Memory B cell (primary cell): ENCODE measurements around the gene TMC5.
"Not testable (repeated sequence)": the region's sequence is repeated elsewhere in the genome, so short reads cannot be mapped to it uniquely, and the experiment has no call there.

ENCODE experiments used
- ATAC-seq: fragments of 150-1000 bp; cut with Tn5 transposase; 2 replicates; pipeline ENCODE4 v1.10.0; 2021; ENCODE audit warnings: low read depth, mild to moderate bottlenecking, moderate library complexity
- DNase-seq, 2 donors: peaks; one replicate each; pipeline ENCODE4 v3.0.0; 2022; ENCODE audit warnings: low spot score in 2 of 2
- H3K27ac Mint-ChIP-seq: one replicate; pipeline ENCODE4 v1.8.0; 2022; ENCODE audit warnings: mild to moderate bottlenecking, moderate library complexity, mixed read lengths
- H3K27me3 Mint-ChIP-seq: one replicate; pipeline ENCODE4 v1.8.0; 2022; ENCODE audit warnings: mixed read lengths
- H3K36me3 Mint-ChIP-seq: one replicate; pipeline ENCODE4 v1.8.0; 2022; ENCODE audit warnings: mild to moderate bottlenecking, mixed read lengths
- H3K4me1 Mint-ChIP-seq: one replicate; pipeline ENCODE4 v1.8.0; 2022; ENCODE audit warnings: mixed read lengths
- H3K4me3 Mint-ChIP-seq: one replicate; pipeline ENCODE4 v1.8.0; 2022; ENCODE audit warnings: mild to moderate bottlenecking, moderate library complexity, mixed read lengths
- H3K9me3 Mint-ChIP-seq: one replicate; pipeline ENCODE4 v1.8.0; 2022; ENCODE audit warnings: mixed read lengths

The TMC5 gene

DNA sequence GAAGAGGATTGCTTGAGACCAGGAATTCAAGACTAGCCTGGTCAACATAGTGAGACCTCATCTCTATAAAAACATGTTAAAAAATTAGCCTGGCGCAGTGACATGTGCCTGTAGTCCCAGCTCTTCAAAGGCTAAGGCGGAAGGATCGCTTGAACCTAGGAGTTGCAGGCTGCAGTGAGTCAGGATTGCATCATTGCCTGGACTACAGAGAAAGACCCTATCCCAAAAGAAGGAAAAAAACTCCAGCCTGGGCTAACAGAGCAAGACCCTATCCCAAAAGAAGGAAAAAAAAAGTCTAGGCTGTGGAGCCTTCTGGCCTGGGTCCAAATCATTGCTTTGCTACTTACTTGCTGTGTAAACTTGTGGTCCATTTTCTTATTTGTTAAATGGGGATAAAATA, 111.0 kb downstream of the TMC5 start:
- peaks cover 15% of the 10 kb centered on the region for H3K36me3 Mint-ChIP-seq
- peaks cover 12% of the 10 kb centered on the region for H3K4me1 Mint-ChIP-seq
- no peak for DNase-seq
- no peaks in the 10 kb centered on the region for H3K9me3 Mint-ChIP-seq
- no peak for ATAC-seq
- H3K4me3 Mint-ChIP-seq: no peak overlapping the region
- no peaks in the 10 kb centered on the region for H3K27me3 Mint-ChIP-seq
- H3K27ac Mint-ChIP-seq: no peak overlapping the region

DNA sequence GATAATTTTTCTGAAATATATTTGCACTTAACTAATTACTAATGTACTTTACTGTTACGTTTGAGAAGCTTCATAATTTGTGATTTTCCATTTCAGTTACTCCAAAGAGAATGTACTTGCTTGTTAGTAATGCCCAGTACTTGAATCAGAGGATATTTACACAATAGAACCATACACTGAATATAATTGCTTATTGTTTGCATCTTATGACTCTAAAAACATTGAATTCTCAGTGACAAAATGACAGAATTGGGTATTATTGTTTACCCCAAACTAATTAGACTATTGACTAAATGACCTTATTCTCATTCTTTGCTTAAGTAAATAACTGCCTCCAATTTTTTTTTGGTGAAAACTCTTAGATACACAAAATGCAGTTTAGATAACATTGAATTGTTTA, 114.9 kb downstream of the TMC5 start:
- no peak overlapping the region for H3K27ac Mint-ChIP-seq

DNA sequence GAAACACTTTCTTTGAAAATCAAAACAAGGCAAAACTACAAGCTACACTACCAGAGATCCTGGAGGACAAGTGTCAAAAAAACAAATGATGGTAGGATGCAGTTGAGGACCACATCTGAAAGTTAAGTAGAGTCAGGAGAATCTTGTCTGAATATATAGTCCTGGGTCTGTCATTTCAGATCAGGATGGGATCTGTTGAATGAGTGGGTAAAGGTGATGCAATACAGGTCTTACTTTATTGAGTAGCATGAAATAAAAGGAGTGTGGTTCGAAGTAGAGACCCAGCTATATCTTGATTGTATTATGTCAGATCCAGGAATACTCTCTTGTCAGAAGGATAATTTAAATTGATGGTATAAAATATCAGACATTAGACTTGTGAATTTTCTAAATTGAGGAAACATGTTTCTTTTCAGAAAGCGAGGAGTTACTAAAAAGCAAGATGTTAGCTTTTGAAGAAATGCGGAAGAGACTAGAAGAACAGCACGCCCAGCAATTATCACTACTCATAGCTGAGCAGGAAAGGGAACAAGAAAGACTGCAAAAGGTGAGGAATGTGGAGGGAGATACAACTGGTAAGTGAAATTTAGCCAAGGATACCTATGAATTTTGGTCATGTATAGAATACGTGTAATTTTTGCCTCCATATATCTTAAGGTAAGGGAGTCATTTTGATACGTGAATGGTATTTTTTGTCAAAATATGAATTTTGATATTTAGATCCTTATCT, 122.7 kb downstream of the TMC5 start:
- ATAC-seq (no peak), DNase-seq (no peak)
- no peak overlapping the region for H3K4me3 Mint-ChIP-seq
- peaks cover 33% of the 10 kb centered on the region for H3K36me3 Mint-ChIP-seq
- H3K9me3 Mint-ChIP-seq: no peaks in the 10 kb centered on the region
- H3K4me1 Mint-ChIP-seq: no peaks in the 10 kb centered on the region
- no peaks in the 10 kb centered on the region for H3K27me3 Mint-ChIP-seq
- no peak overlapping the region for H3K27ac Mint-ChIP-seq

More for the DNA sequence above, 114.9 kb downstream of the TMC5 start:
- no peaks in the 10 kb centered on the region for H3K9me3 Mint-ChIP-seq
- H3K4me3 Mint-ChIP-seq: no peak overlapping the region
- H3K36me3 Mint-ChIP-seq: peaks cover 26% of the 10 kb centered on the region
- no peaks in the 10 kb centered on the region for H3K27me3 Mint-ChIP-seq
- ATAC-seq (no peak), DNase-seq (no peak)
- no peaks in the 10 kb centered on the region for H3K4me1 Mint-ChIP-seq

DNA sequence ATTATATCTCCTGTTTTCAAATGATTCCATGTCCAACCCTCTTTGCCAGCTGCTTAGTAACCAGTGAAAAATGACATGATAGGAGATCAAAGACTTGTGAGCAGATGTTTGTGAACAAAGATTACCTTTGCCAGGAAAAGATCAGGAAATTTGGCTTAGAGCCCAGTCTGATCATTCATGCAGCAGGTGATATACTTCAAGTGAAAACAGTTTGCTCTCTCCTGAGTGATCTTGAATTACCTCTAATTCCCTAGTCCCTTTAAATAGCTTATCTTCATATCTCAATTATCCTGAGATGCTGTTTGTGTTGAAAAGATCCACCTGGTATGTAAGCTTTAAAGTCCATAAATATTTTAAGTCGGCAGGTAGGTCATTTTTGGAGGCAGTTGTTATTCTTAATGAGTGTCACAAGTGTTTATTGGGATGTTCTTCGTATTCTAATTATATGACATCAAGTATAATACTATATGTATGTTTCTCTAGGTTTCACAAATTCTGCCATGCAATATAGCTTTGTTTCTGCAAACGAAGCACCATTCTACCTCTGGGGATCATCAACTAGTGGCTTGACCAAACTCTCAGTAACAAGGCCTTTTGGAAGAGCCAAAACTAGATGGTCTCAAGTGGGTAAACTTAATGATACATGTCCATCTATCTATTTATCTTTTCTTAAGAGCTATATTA, 124.6 kb downstream of the TMC5 start:
- DNase-seq: no peak
- no peak overlapping the region for H3K4me3 Mint-ChIP-seq
- peaks cover 24% of the 10 kb centered on the region for H3K36me3 Mint-ChIP-seq

DNA sequence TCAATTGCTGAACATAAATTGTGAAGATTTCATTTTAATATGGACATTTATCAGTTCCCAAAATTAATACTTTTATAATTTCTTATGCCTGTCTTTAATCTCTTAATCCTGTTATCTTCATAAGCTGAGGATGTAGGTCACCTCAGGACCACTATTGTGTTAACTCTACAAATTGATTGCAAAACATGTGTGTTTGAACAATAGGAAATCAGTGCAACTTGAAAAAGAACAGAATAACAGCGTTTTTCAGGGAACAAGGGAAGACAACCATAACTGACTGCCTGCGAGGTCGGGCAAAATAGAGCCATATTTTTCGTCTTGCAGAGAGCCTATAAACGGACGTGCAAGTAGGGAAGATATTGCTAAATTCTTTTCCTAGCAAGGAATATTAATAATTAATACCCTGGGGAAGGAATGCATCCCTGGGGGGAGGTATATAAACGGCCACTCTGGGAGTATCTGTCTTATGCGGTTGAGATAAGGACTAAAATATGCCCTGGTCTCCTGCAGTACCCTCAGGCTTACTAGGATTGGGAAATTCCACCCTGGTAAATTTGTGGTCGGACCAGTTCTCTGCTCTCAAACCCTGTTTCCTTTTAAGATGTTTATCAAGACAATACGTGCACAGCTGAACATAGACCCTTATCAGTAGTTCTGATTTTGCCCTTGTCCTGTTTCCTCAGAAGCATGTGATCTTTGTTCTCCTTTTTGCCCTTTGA, 125.8 kb downstream of the TMC5 start:
- H3K9me3 Mint-ChIP-seq, H3K4me1 Mint-ChIP-seq, DNase-seq, ATAC-seq, H3K4me3 Mint-ChIP-seq, H3K27me3 Mint-ChIP-seq, H3K27ac Mint-ChIP-seq: not testable (repeated sequence)
- H3K36me3 Mint-ChIP-seq: peaks cover 24% of the 10 kb centered on the region

More for the DNA sequence above, 124.6 kb downstream of the TMC5 start:
- ATAC-seq: no peak
- Mint-ChIP-seq H3K27ac (no peak overlapping the region), H3K27me3 (no peaks in the 10 kb centered on the region), H3K9me3 (no peaks in the 10 kb centered on the region), H3K4me1 (no peaks in the 10 kb centered on the region)

DNA sequence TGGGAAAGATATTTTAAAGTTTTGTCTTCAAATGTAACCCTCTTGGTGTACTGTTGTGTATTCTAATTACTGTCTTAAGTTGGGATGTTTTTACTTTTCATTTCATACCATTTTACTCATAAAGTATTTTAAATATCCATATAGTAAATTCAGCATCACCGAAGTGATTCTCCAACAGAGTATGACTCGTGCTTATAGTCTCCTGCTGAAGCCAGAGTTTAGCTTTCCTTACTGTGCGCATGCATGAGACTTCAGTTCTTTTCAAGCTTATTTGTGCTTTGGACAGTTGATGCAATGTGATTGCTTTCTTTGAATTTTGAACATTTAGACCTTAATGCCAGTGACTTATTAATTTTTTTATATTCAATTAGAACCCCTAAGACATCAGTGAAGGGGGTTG, 130.5 kb downstream of the TMC5 start:
- H3K9me3 Mint-ChIP-seq: no peaks in the 10 kb centered on the region
- no peaks in the 10 kb centered on the region for H3K27me3 Mint-ChIP-seq
- ATAC-seq: no peak
- no peak overlapping the region for H3K27ac Mint-ChIP-seq
- H3K36me3 Mint-ChIP-seq: peaks cover 9% of the 10 kb centered on the region
- DNase-seq: no peak
- no peaks in the 10 kb centered on the region for H3K4me1 Mint-ChIP-seq
- no peak overlapping the region for H3K4me3 Mint-ChIP-seq
